GM12891 (cell line): ENCODE results near the gene KCNIP4.

ENCODE experiments used
- DNase-seq: peaks from one replicate; pipeline ENCODE4 v3.0.0; 2011; ENCODE audit warnings: low spot score; ENCODE audit not compliant: insufficient read length
- FAIRE-seq: peaks from 2 replicates; lab custom pipeline; 2011; peaks lifted over from hg19 to GRCh38; lab: Jason Lieb, UNC
- PAX5 ChIP-seq: IDR thresholded peaks from 2 replicates; pipeline ENCODE4 v1.6.1; 2011; ENCODE audit warnings: low read length, moderate library complexity, mild to moderate bottlenecking; ENCODE audit not compliant: insufficient read depth, severe bottlenecking
- POLR2A ChIP-seq: IDR thresholded peaks from 2 replicates; pipeline ENCODE4 v1.6.1; 2011; ENCODE audit warnings: low read depth, low read length, control low read depth
- POLR2AphosphoS5 ChIP-seq: IDR thresholded peaks from 2 replicates; pipeline ENCODE4 v1.6.1; 2011; ENCODE audit warnings: low read depth, low read length, control low read depth
- POU2F2 ChIP-seq: IDR thresholded peaks from 2 replicates; pipeline ENCODE4 v1.6.1; 2011; ENCODE audit warnings: low read depth, mild to moderate bottlenecking, control low read depth, low read length, moderate library complexity
- SPI1 ChIP-seq: IDR thresholded peaks from 2 replicates; pipeline ENCODE4 v1.6.1; 2011; ENCODE audit warnings: low read depth, low read length, control low read depth
- TAF1 ChIP-seq: IDR thresholded peaks from 2 replicates; pipeline ENCODE4 v1.6.1; 2011; ENCODE audit warnings: low read depth, low read length, control low read depth

KCNIP4 gene

DNA sequence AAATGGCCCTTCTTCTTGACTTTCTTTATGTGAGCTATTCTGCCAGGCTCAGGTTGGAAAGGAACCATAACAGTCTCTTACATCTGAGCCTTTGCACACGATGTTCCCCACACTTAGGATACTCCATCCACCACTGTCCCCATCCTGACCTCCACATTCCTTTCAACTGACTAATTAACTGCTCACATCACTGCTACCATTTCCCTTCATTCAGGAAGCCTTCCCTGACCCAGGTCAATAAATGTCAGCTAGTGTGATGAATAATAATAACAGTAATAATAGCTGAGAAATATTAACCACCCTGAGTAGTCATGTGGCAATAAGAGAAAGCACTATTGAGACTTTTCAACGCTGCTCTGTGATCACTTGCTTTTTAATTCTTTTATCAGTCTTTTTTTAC lies 291.7 kb downstream of the KCNIP4 start:
- TF ChIP-seq PAX5, result no peak
- no peak for TF ChIP-seq POLR2A
- TF ChIP-seq POU2F2, result no peak
- TF ChIP-seq TAF1, result no peak
- no peak for TF ChIP-seq SPI1
- no peak for TF ChIP-seq POLR2AphosphoS5
- no peak for DNase-seq
- FAIRE-seq, result no peak

GRCh38 chr4:21655031-21655430 lies 293.5 kb downstream of the KCNIP4 start:
- DNase-seq (no peak), FAIRE-seq (no peak)
- no peak for TF ChIP-seq PAX5
- TF ChIP-seq POLR2AphosphoS5, result no peak
- no peak for TF ChIP-seq POU2F2
- TF ChIP-seq TAF1, result no peak
- no peak for TF ChIP-seq POLR2A
- TF ChIP-seq SPI1, result no peak

DNA sequence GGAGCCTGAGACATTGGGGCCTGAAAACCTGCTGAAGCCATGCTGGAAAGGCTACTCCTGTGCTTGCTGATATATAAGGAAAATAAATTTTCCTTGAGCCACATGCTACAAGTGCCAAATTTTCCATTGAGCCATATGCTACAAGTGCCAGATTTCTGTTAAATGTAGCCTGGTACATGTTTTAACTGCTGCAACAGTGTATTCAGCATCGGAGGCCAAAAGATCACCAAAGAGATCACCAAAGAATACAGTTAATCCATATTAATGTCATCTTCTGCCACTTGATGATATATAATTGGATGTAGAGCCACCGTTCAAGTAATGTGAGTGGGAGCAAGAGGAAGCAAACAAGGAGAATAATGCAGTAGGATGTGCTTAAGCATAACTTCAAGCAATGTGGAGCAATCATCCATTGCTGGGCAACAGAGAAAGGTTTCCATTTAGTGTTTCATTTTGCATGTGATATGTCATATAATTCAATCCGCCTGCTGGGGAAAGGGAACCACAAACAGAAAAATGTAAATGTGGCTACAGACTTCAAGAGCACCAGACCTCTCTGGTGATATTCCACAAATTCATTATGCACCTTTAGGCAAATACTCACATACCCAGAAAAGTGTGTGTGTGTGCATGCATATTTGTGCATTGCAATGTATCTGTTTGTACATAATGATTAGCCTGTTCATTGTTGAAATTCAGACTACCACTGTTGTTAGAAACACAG lies 295.9 kb downstream of the KCNIP4 start:
- TF ChIP-seq SPI1 (no peak), POLR2A (no peak), PAX5 (no peak), POLR2AphosphoS5 (no peak), POU2F2 (no peak), TAF1 (no peak)
- no peak for FAIRE-seq
- DNase-seq, result no peak

- no peak for TF ChIP-seq PAX5
- no peak for TF ChIP-seq POLR2AphosphoS5
- TF ChIP-seq TAF1, result no peak
- no peak for TF ChIP-seq POLR2A
- no peak for TF ChIP-seq SPI1
- TF ChIP-seq POU2F2, result no peak
These were observed 299.0 kb downstream of the KCNIP4 start for GRCh38 chr4:21649391-21650090.

GRCh38 chr4:21645776-21646175 lies 302.8 kb downstream of the KCNIP4 start:
- FAIRE-seq (no peak), DNase-seq (no peak)
- TF ChIP-seq PAX5 (no peak), POLR2A (no peak), SPI1 (no peak), TAF1 (no peak), POLR2AphosphoS5 (no peak), POU2F2 (no peak)

More at GRCh38 chr4:21649391-21650090, 299.0 kb downstream of the KCNIP4 start:
- FAIRE-seq (no peak), DNase-seq (no peak)

DNA sequence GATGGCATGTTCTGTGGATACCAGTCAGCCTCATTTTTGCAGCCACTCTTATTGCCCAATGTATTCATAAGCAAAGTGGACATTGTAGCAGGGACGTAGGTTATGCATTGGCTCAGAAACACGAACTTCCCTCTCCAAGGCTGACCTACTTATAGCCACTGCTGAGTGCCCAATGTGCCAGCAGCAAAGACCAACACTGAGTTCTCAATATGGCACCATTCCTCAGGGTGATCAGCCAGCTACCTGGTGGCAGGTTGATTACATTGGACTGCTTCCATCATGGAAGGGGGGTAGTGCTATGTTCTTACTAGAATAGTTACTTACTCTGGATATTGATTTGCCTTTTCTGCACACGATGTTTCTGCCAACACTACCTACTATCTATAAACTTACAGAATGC lies 306.9 kb downstream of the KCNIP4 start:
- FAIRE-seq, result no peak
- no peak for TF ChIP-seq TAF1
- TF ChIP-seq POLR2A, result no peak
- TF ChIP-seq POU2F2, result no peak
- TF ChIP-seq POLR2AphosphoS5, result no peak
- TF ChIP-seq SPI1, result no peak
- DNase-seq, result no peak

DNA sequence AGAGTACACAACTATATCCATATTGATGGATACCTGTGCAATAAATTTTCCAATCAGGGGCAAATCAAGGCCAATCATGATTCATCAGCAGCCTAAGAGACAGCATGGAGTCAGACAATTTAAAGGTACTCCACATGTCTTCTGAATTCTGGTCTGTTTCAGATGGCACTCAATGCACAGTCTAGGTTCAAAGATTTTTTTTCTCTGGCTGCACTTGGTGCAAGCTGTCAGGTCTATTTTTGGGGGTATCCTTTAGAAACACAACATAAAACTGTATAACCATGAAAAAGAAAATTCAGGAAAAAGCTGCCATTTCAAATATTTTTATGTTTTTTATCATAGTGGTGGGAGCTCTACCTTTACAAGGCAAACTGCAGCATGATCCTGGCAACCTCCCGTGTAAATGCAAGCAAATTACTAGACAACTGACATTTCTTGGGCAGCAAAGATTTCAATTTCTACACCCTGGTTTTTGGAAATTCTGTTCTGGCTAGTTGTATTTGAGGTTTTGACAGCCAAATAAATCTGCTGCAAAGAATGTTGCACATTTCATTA lies 310.3 kb downstream of the KCNIP4 start:
- DNase-seq, result no peak
- FAIRE-seq, result no peak
- TF ChIP-seq PAX5 (no peak), TAF1 (no peak), SPI1 (no peak), POU2F2 (no peak), POLR2AphosphoS5 (no peak), POLR2A (no peak)

- no peak for FAIRE-seq
- TF ChIP-seq POU2F2 (no peak), POLR2A (no peak), PAX5 (no peak), SPI1 (no peak), TAF1 (no peak), POLR2AphosphoS5 (no peak)
- DNase-seq, result no peak
These were observed 319.5 kb downstream of the KCNIP4 start for GRCh38 chr4:21628916-21629610.
